Ectodermal cell (in vitro differentiated cells): ENCODE data around the gene TMEM114.
A peak's percentile ranks its signal among the peaks of the same experiment; 100 is the strongest.
"Not testable (repeated sequence)": the region's sequence is repeated elsewhere in the genome, so short reads cannot be mapped to it uniquely, and the experiment has no call there.

Source experiments
- H3K27ac ChIP-seq: 2 replicates; pipeline ENCODE4 v1.7.0; 2013; ENCODE audit warnings: mild to moderate bottlenecking, low read depth, low read length; ENCODE audit not compliant: insufficient read depth, poor library complexity, severe bottlenecking
- H3K27me3 ChIP-seq: 2 replicates; pipeline ENCODE4 v1.7.0; 2013; ENCODE audit warnings: mild to moderate bottlenecking, low read length; ENCODE audit not compliant: insufficient read depth, control insufficient read depth, poor library complexity, severe bottlenecking
- H3K36me3 ChIP-seq: one replicate; pipeline ENCODE4 v1.7.0; 2013; ENCODE audit warnings: low read length; ENCODE audit not compliant: control insufficient read depth, insufficient read depth
- H3K4me1 ChIP-seq: one replicate; pipeline ENCODE4 v1.7.0; 2013; ENCODE audit warnings: low read length; ENCODE audit not compliant: control insufficient read depth, insufficient read depth
- H3K4me3 ChIP-seq: 2 replicates; pipeline ENCODE4 v1.7.0; 2013; ENCODE audit warnings: low read depth, low read length, control low read depth; ENCODE audit not compliant: insufficient read depth
- H3K9me3 ChIP-seq: 2 replicates; pipeline ENCODE4 v1.7.0; 2013; ENCODE audit warnings: mild to moderate bottlenecking, low read length, moderate library complexity; ENCODE audit not compliant: control insufficient read depth
- WGBS, 2 experiments: methylation state at CpG; one replicate each; pipeline ENCODE4 v1.1.7; 2013; ENCODE audit warnings: missing lambda C conversion rate in 2 of 2; 5-methylcytosine and 5-hydroxymethylcytosine counted together

The TMEM114 gene

DNA sequence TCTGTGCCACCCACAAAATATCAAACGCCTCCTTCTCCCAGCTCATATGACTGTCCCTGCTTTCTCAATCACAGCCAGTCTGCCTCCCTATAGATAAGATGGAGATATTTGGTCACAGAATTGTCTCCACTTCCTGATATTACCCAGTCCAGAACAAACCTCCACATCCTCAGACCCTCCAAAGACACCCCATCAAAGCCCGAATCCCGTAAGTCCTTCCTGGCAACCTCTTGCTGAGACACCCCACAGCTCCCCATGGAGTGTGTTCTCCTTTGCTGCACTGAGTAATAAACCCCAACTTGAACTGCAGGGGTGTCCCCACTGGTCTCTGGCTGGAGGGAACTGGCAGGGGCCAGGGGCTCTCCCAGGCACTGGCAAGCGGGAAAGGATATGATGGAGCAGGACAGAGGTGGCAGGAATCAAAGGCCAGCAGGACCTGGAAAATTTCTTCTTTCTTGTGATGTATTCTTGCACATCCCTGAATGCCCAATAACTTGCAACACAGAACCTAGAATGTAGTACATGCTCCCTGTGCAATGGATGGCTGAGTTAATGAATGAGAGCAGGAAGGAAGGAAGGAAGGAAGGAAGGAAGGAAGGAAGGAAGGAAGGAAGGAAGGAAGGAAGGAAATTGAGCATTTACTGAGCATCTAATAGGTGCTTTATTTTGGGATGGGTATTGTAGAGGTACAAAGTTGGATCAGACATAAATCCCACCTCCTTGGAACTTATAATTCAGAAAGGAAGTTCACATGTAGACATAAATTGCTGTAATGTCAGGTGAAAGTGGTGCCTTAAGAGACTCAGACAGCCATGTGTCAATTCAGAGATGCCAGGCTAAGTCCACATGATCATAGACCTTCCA is 13.9 kb downstream of the TMEM114 start:
- Histone ChIP-seq H3K4me1 (peaks cover 6% of the 10 kb centered on the region), H3K9me3 (no peaks in the 10 kb centered on the region), H3K27ac (no peak overlapping the region), H3K27me3 (no peaks in the 10 kb centered on the region), H3K36me3 (no peaks in the 10 kb centered on the region), H3K4me3 (no peak overlapping the region)
- 88 to 95% methylated on average over 4 of the region's 4 CpGs for WGBS, 2 experiments

DNA sequence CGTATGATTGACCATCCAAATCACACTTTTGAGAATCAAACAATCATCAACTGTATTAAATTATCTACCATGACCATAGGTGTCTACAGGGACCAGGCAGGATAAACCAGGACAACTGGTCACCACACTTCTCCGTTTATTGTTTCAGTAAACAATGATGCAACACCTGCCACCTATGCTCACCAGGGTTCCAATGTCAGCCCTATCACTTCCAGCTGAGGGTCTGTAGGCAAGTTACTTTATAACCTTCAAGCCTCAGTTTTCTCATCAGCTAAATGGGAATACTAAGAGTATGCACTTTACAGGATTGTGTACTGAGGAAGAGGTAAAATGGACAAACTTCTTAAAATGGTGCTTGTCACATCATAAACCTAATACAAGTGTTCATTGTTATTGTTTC is 14.9 kb downstream of the TMEM114 start:
- H3K36me3 ChIP-seq = no peaks in the 10 kb centered on the region
- H3K9me3 ChIP-seq = no peaks in the 10 kb centered on the region
- 94 to 96% methylated on average over 2 of the region's 2 CpGs for WGBS, 2 experiments
- no peak overlapping the region for H3K4me3 ChIP-seq
- no peak overlapping the region for H3K27ac ChIP-seq
- peaks cover 14% of the 10 kb centered on the region for H3K4me1 ChIP-seq
- no peaks in the 10 kb centered on the region for H3K27me3 ChIP-seq

DNA sequence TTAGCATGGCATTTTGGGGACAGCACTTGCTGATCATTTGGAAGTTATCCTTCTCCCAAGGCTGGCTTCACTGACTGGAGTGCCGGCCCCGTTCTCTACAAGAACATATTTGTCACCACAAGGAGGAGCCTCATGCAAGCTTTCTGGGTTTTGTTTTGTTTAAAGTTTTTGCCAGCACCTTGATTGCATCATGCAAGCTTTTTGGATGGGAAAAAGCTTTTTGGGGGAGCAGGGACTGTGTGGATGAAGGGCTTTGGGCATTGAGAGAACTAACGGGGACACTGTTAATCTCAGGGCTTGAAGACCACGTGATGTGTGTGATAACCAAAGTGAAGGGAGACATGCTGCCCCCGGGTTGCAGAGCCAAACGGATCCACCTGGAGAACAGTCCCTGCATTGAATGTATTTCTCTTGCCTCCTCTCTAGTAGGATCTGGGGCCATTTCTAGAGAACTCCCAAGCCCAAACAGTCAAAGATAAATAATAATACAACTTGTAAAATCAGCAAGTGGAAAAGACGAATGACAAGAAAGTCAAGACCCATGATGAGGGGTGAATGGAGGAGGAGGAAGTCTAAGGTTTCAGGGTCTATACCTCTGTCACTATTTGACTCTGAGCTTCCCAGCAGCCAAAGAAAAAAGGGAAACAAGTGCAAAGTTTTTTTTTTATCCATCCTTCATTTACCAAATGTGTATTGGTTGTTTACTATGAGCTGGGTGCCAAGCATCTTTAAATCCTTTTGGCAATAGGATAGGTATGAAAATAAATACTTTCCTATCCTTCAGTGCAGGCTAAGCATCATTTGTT is 17.2 kb downstream of the TMEM114 start:
- H3K27ac ChIP-seq = peak overlapping the region; percentile 52
- no peaks in the 10 kb centered on the region for H3K36me3 ChIP-seq
- no peaks in the 10 kb centered on the region for H3K27me3 ChIP-seq
- no peak overlapping the region for H3K4me3 ChIP-seq
- no peaks in the 10 kb centered on the region for H3K9me3 ChIP-seq
- peaks cover 15% of the 10 kb centered on the region for H3K4me1 ChIP-seq
- 52% methylated on average over 7 of the region's 7 CpGs for WGBS, 2 experiments

GRCh38 chr16:8572063-8572918 is 18.0 kb downstream of the TMEM114 start:
- Histone ChIP-seq H3K4me1 (peaks cover 15% of the 10 kb centered on the region), H3K36me3 (no peaks in the 10 kb centered on the region), H3K4me3 (no peak overlapping the region), H3K9me3 (no peaks in the 10 kb centered on the region), H3K27me3 (no peaks in the 10 kb centered on the region), H3K27ac (peak overlapping the region; percentile 86)
- 83 to 84% methylated on average over 11 of the region's 11 CpGs for WGBS, 2 experiments

GRCh38 chr16:8571061-8571596 is 19.2 kb downstream of the TMEM114 start:
- peaks cover 15% of the 10 kb centered on the region for H3K4me1 ChIP-seq
- H3K36me3 ChIP-seq = no peaks in the 10 kb centered on the region
- peak overlapping the region; percentile 82 for H3K27ac ChIP-seq
- no peak overlapping the region for H3K4me3 ChIP-seq
- no peaks in the 10 kb centered on the region for H3K27me3 ChIP-seq
- no peaks in the 10 kb centered on the region for H3K9me3 ChIP-seq
- WGBS, 2 experiments = 23 to 24% methylated on average over 4 to 6 of the region's 6 CpGs

DNA sequence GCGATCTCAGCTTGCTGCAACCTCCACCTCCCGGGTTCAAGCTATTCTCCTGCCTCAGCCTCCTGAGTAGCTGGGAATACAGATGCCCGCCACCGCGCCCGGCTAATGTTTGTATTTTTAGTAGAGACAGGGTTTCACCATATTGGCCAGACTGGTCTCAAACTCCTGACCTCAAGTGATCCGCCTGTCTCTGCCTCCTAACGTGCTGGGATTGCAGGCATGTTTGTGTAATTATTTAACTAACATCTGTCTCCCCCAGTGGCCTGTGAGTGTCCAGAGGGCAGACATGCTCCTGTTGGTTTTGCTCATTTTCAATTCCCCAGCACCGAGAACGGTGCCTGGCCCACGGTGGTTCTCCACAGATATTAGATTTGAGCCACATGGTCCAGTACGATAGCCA is 19.9 kb downstream of the TMEM114 start:
- Histone ChIP-seq H3K27ac (peak overlapping the region; percentile 82), H3K4me1 (peaks cover 15% of the 10 kb centered on the region)
- 79 to 84% methylated on average over 12 of the region's 12 CpGs for WGBS, 2 experiments
- not testable (repeated sequence) for H3K4me3 ChIP-seq, H3K9me3 ChIP-seq, H3K36me3 ChIP-seq, H3K27me3 ChIP-seq

DNA sequence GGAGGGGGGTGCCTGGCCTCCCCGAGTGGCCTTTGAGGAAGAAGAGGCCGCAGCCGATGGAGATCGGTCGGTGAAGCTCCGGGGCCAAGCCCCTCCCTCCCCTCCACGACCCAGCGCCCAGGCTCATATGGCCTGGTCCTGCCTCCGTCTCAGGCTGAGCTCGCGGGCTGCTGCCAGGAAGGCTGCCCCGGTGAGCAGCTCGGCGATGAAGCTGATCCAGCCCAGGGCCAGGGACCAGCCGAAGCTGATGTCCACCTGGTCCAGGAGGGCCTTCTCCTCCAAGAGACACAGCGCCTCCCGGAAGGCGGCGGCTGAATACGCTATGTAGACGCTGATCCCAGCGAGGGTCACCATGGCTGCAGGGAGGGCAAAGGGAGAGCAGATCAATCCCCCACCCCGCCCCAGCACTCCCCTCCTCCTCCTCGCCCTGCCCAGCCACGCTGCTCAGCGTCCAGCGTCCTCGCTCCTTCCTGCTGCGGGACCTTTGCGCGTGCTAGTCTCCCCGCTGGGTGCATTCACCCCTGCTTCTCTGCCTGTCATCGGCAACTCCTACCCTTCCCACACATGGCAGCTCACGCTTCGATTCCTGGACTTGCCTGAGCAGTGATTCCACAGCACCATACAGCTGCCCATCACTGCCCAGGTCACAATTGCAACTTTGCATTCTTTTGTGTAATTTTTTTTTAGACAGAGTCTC is 20.5 kb downstream of the TMEM114 start:
- Histone ChIP-seq H3K27ac (no peak overlapping the region), H3K27me3 (no peaks in the 10 kb centered on the region)
- 78 to 80% methylated on average over 35 of the region's 35 CpGs for WGBS, 2 experiments

GRCh38 chr16:8568231-8568617 is 22.1 kb downstream of the TMEM114 start:
- Histone ChIP-seq H3K4me1 (peaks cover 15% of the 10 kb centered on the region), H3K36me3 (no peaks in the 10 kb centered on the region), H3K4me3 (no peak overlapping the region), H3K27me3 (no peaks in the 10 kb centered on the region), H3K9me3 (no peaks in the 10 kb centered on the region), H3K27ac (no peak overlapping the region)
- 91 to 93% methylated on average over 6 of the region's 6 CpGs for WGBS, 2 experiments

More for the DNA sequence above, 20.5 kb downstream of the TMEM114 start:
- no peak overlapping the region for H3K4me3 ChIP-seq
- H3K4me1 ChIP-seq = peaks cover 15% of the 10 kb centered on the region
- no peaks in the 10 kb centered on the region for H3K36me3 ChIP-seq
- H3K9me3 ChIP-seq = no peaks in the 10 kb centered on the region

GRCh38 chr16:8567355-8568230 is 22.7 kb downstream of the TMEM114 start:
- peaks cover 15% of the 10 kb centered on the region for H3K4me1 ChIP-seq

More at GRCh38 chr16:8567355-8568230, 22.7 kb downstream of the TMEM114 start:
- Histone ChIP-seq H3K27ac (no peak overlapping the region), H3K4me3 (no peak overlapping the region), H3K36me3 (no peaks in the 10 kb centered on the region), H3K27me3 (no peaks in the 10 kb centered on the region), H3K9me3 (no peaks in the 10 kb centered on the region)
- WGBS, 2 experiments = 23 to 27% methylated on average over 23 of the region's 23 CpGs
